ENCODE data around the gene ADAMTS1. TPM values are rescaled to one million over a fixed set of nuclear protein-coding genes. Genes with fewer than 3 reads are reported as not detected.

ADAMTS1 gene
- total RNA-seq, 2 experiments from 2014 or later = not detected

GRCh38 chr21:26849428-26850115, 4.4 kb upstream of the ADAMTS1 start:
- no peak overlapping the region for H3K4me2 ChIP-seq (ENCODE audit: low read length)
- H2AFZ ChIP-seq (ENCODE audit: low read length) = no peak overlapping the region
- H3K4me3 ChIP-seq (ENCODE audit: low read depth, low read length, poor library complexity, severe bottlenecking) = no peak overlapping the region
- intact Hi-C loops (cut with micrococcal nuclease; ENCODE audit: unreplicated experiment) = loop anchor here (1.0 to 10.0 kb wide), 4 partner anchors 853 to 1896 kb away; no protein-coding TSS in a partner anchor
- ChIA-PET CTCF (ENCODE audit: unreplicated experiment) (interaction anchor here (1.1 kb wide), 1 partner anchor 1895 kb away, joined by 4 read pairs; no protein-coding TSS in a partner anchor), POLR2A (interaction anchor here (0.5 to 0.7 kb wide), 2 partner anchors 24 to 397 kb away, joined by 3 to 4 read pairs; no protein-coding TSS in a partner anchor)
- TF ChIP-seq EZH2phosphoT487 (IDR thresholded peaks at IDR 0.05; ENCODE audit: borderline replicate concordance, low read depth, low read length) (no peak), CTCF (conservative IDR thresholded peaks at IDR 0.05; ENCODE audit: low read length) (peak; percentile 71; the same call in 1 of the 2 replicates)
- no peaks in the 10 kb centered on the region for H3K79me2 ChIP-seq (ENCODE audit: insufficient read depth, low read depth, low read length)
- no peak overlapping the region for H3K27ac ChIP-seq (ENCODE audit: low read depth, low read length, poor library complexity, severe bottlenecking)
- no peaks in the 10 kb centered on the region for H3K36me3 ChIP-seq (ENCODE audit: insufficient read depth, low read length)
- no TSS peak for BruUV-seq (replicated peaks)
- peak; percentile 61 for DNase-seq (ENCODE audit: low spot score)
- no peaks in the 10 kb centered on the region for H3K9me2 ChIP-seq (ENCODE audit: insufficient read depth, low read length)
- no peaks in the 10 kb centered on the region for H4K20me1 ChIP-seq (ENCODE audit: insufficient read depth, low read length)
- H3K9me3 ChIP-seq (ENCODE audit: low read length) = no peaks in the 10 kb centered on the region
- H3K4me1 ChIP-seq (ENCODE audit: insufficient read depth, low read length, poor library complexity, severe bottlenecking) = no peaks in the 10 kb centered on the region

GRCh38 chr21:26847921-26848320, 2.7 kb upstream of the ADAMTS1 start:
- no peak overlapping the region for H3K27ac ChIP-seq (ENCODE audit: low read depth, low read length, poor library complexity, severe bottlenecking)
- no peak for DNase-seq (ENCODE audit: low spot score)
- ChIA-PET POLR2A (interaction anchor here (0.6 kb wide), 1 partner anchor 1499 kb away, joined by 3 read pairs; no protein-coding TSS in a partner anchor), CTCF (ENCODE audit: unreplicated experiment) (no interaction called here)
- no peaks in the 10 kb centered on the region for H3K9me2 ChIP-seq (ENCODE audit: insufficient read depth, low read length)
- H3K36me3 ChIP-seq (ENCODE audit: insufficient read depth, low read length) = no peaks in the 10 kb centered on the region
- no peak overlapping the region for H3K4me3 ChIP-seq (ENCODE audit: low read depth, low read length, poor library complexity, severe bottlenecking)
- H3K9me3 ChIP-seq (ENCODE audit: low read length) = no peaks in the 10 kb centered on the region
- H3K4me2 ChIP-seq (ENCODE audit: low read length) = no peak overlapping the region
- H3K4me1 ChIP-seq (ENCODE audit: insufficient read depth, low read length, poor library complexity, severe bottlenecking) = no peaks in the 10 kb centered on the region
- no TSS peak for BruUV-seq (replicated peaks)
- no peak for TF ChIP-seq CTCF (conservative IDR thresholded peaks at IDR 0.05; ENCODE audit: low read length)
- no peak for TF ChIP-seq EZH2phosphoT487 (IDR thresholded peaks at IDR 0.05; ENCODE audit: borderline replicate concordance, low read depth, low read length)
- no peak overlapping the region for H2AFZ ChIP-seq (ENCODE audit: low read length)
- no peaks in the 10 kb centered on the region for H3K79me2 ChIP-seq (ENCODE audit: insufficient read depth, low read depth, low read length)
- intact Hi-C loops (cut with micrococcal nuclease; ENCODE audit: unreplicated experiment) = loop anchor here (2.0 kb wide), 1 partner anchor 1203 kb away; no protein-coding TSS in a partner anchor
- H4K20me1 ChIP-seq (ENCODE audit: insufficient read depth, low read length) = no peaks in the 10 kb centered on the region

- Histone ChIP-seq H4K20me1 (ENCODE audit: insufficient read depth, low read length) (no peaks in the 10 kb centered on the region), H3K9me2 (ENCODE audit: insufficient read depth, low read length) (no peaks in the 10 kb centered on the region), H3K27ac (ENCODE audit: low read depth, low read length, poor library complexity, severe bottlenecking) (no peak overlapping the region), H3K79me2 (ENCODE audit: insufficient read depth, low read depth, low read length) (no peaks in the 10 kb centered on the region), H3K4me2 (ENCODE audit: low read length) (no peak overlapping the region), H3K4me1 (ENCODE audit: insufficient read depth, low read length, poor library complexity, severe bottlenecking) (no peaks in the 10 kb centered on the region), H3K9me3 (ENCODE audit: low read length) (no peaks in the 10 kb centered on the region), H3K4me3 (ENCODE audit: low read depth, low read length, poor library complexity, severe bottlenecking) (no peak overlapping the region), H2AFZ (ENCODE audit: low read length) (no peak overlapping the region), H3K36me3 (ENCODE audit: insufficient read depth, low read length) (no peaks in the 10 kb centered on the region)
- BruUV-seq (replicated peaks) = no TSS peak
- POLR2A ChIA-PET = interaction anchor here (0.6 kb wide), 1 partner anchor 1499 kb away, joined by 3 read pairs; no protein-coding TSS in a partner anchor
- no peak for DNase-seq (ENCODE audit: low spot score)
- CTCF ChIA-PET (ENCODE audit: unreplicated experiment) = no interaction called here
- TF ChIP-seq CTCF (conservative IDR thresholded peaks at IDR 0.05; ENCODE audit: low read length) (no peak), EZH2phosphoT487 (IDR thresholded peaks at IDR 0.05; ENCODE audit: borderline replicate concordance, low read depth, low read length) (no peak)
- intact Hi-C loops (cut with micrococcal nuclease; ENCODE audit: unreplicated experiment) = no loop called here
These were observed 1.8 kb upstream of the ADAMTS1 start for GRCh38 chr21:26847002-26847401.
